Progenitor cell of endocrine pancreas (in vitro differentiated cells): ENCODE results near the gene GPATCH11. TPM values are rescaled to one million over a fixed set of nuclear protein-coding genes. Genes with fewer than 3 reads are reported as not detected.

ENCODE experiments used
- DNase-seq: peaks from one replicate; pipeline ENCODE4 v3.0.0; 2021; ENCODE audit warnings: low spot score; ENCODE audit not compliant: unreplicated experiment
- H3K27ac Mint-ChIP-seq: 2 replicates; pipeline ENCODE4 v1.8.0; 2021; ENCODE audit warnings: mild to moderate bottlenecking, moderate library complexity, mixed read lengths
- H3K27me3 Mint-ChIP-seq: 2 replicates; pipeline ENCODE4 v1.8.0; 2021; ENCODE audit warnings: mixed read lengths
- H3K36me3 Mint-ChIP-seq: 2 replicates; pipeline ENCODE4 v1.8.0; 2022; ENCODE audit warnings: mixed read lengths; ENCODE audit not compliant: insufficient read depth
- H3K4me1 Mint-ChIP-seq: 2 replicates; pipeline ENCODE4 v1.8.0; 2021; ENCODE audit warnings: low read depth, mixed read lengths
- H3K4me3 Mint-ChIP-seq: 2 replicates; pipeline ENCODE4 v1.8.0; 2021; ENCODE audit warnings: low read depth, mild to moderate bottlenecking, moderate library complexity, mixed read lengths
- H3K9me3 Mint-ChIP-seq: 2 replicates; pipeline ENCODE4 v1.8.0; 2021; ENCODE audit warnings: low read depth, mixed read lengths
- CTCF ChIP-seq: fragments of 200-600 bp; sonication (generic); IDR thresholded peaks from one replicate; pipeline ENCODE4 v1.5.0; 2021; ENCODE audit warnings: antibody characterized with exemption, mild to moderate bottlenecking; ENCODE audit not compliant: unreplicated experiment
- total RNA-seq: library from RNA; stranded (reverse); gene quantifications from 2 replicates; pipeline ENCODE4 v1.2.1, GENCODE V29; 2021

GPATCH11 gene
- total RNA-seq, 1 donor from 2014 or later: 4.3 TPM

- no peaks in the 10 kb centered on the region for H3K9me3 Mint-ChIP-seq
- peaks cover 26% of the 10 kb centered on the region for H3K36me3 Mint-ChIP-seq
- no peaks in the 10 kb centered on the region for H3K27me3 Mint-ChIP-seq
- TF ChIP-seq CTCF: no peak
- H3K27ac Mint-ChIP-seq: no peak overlapping the region
- no peak for DNase-seq
- peaks cover 5% of the 10 kb centered on the region for H3K4me1 Mint-ChIP-seq
- no peak overlapping the region for H3K4me3 Mint-ChIP-seq
Observed at GRCh38 chr2:37143974-37144373, 59.7 kb downstream of the GPATCH11 start.

GRCh38 chr2:37146062-37146461 lies 61.7 kb downstream of the GPATCH11 start:
- no peaks in the 10 kb centered on the region for H3K9me3 Mint-ChIP-seq
- no peak for TF ChIP-seq CTCF
- peaks cover 10% of the 10 kb centered on the region for H3K4me1 Mint-ChIP-seq
- H3K27ac Mint-ChIP-seq: no peak overlapping the region
- peaks cover 19% of the 10 kb centered on the region for H3K36me3 Mint-ChIP-seq
- no peak for DNase-seq
- no peaks in the 10 kb centered on the region for H3K27me3 Mint-ChIP-seq
- H3K4me3 Mint-ChIP-seq: no peak overlapping the region

- Mint-ChIP-seq H3K9me3 (peaks cover 4% of the 10 kb centered on the region), H3K4me1 (peaks cover 10% of the 10 kb centered on the region), H3K36me3 (peaks cover 27% of the 10 kb centered on the region), H3K4me3 (no peak overlapping the region), H3K27me3 (no peaks in the 10 kb centered on the region), H3K27ac (no peak overlapping the region)
- DNase-seq: no peak
- TF ChIP-seq CTCF: no peak
Observed at GRCh38 chr2:37148325-37148724, 64.0 kb downstream of the GPATCH11 start.

Other genes starting within 250 kb of the GPATCH11 start
- 17.6 and 19.9 TPM in 2 replicates for gene STRN, start 118.0 kb upstream of the GPATCH11 start, total RNA-seq
- 22.0 and 22.2 TPM in 2 replicates for gene HEATR5B, start 146 bp upstream of the GPATCH11 start, total RNA-seq
- gene EIF2AK2, start 72.5 kb downstream of the GPATCH11 start, total RNA-seq: 34.7 and 36.5 TPM in 2 replicates
- gene SULT6B1, start 104.2 kb downstream of the GPATCH11 start, total RNA-seq: not detected in 2 replicates
- 0.84 and 1.0 TPM in 2 replicates for gene CEBPZOS, start 112.0 kb downstream of the GPATCH11 start, total RNA-seq
- 48.4 and 49.0 TPM in 2 replicates for gene CEBPZ, start 147.1 kb downstream of the GPATCH11 start, total RNA-seq
- gene NDUFAF7, start 147.1 kb downstream of the GPATCH11 start, total RNA-seq: 27.6 and 36.2 TPM in 2 replicates
- 56.6 and 56.7 TPM in 2 replicates for gene PRKD3, start 240.3 kb downstream of the GPATCH11 start, total RNA-seq